ENCODE measurements around the gene OR9Q1. TPM values are rescaled to one million over a fixed set of nuclear protein-coding genes. Genes with fewer than 3 reads are reported as not detected.

OR9Q1 gene
- total and polyA plus RNA-seq, 2 of the 4 experiments (the other 2 are of a cell fraction) = not detected

GRCh38 chr11:58070585-58070984 lies 46.9 kb downstream of the OR9Q1 start:
- H4K5ac ChIP-seq (ENCODE audit: low read depth, low read length) = no peak overlapping the region; the same call in 1 of the 2 replicates
- CTCF ChIA-PET = no interaction called here
- intact Hi-C loops (cut with micrococcal nuclease) = no loop called here
- H3K9ac ChIP-seq (ENCODE audit: low read depth, low read length) = no peak overlapping the region
- H3K56ac ChIP-seq (ENCODE audit: extremely low read depth, insufficient read depth, low read length) = no peak overlapping the region
- H3K79me1 ChIP-seq (ENCODE audit: low read depth in 1 of 2, low read length in 2 of 2) = no peaks in the 10 kb centered on the region
- peak overlapping the region; percentile 22 for H3K4ac ChIP-seq (ENCODE audit: low read depth, low read length)
- peaks cover 2% of the 10 kb centered on the region; the same call in 1 of the 2 replicates for H3K4me1 ChIP-seq (ENCODE audit: control insufficient read depth, insufficient read depth, low read length)
- POLR2A ChIA-PET (ENCODE audit: unreplicated experiment) = no interaction called here
- no peaks in the 10 kb centered on the region for H3K9me3 ChIP-seq (ENCODE audit: control insufficient read depth, insufficient read depth, low read length)
- no peak overlapping the region for H3K4me2 ChIP-seq (ENCODE audit: low read depth, low read length)
- no peak overlapping the region; the same call in 1 of the 2 replicates for H3K14ac ChIP-seq (replicated peaks; ENCODE audit: low read depth, low read length)
- DNase-seq = no peak
- no peak overlapping the region for H3K27ac ChIP-seq (ENCODE audit: insufficient read depth, low read length)
- TF ChIP-seq, protein P1, sequence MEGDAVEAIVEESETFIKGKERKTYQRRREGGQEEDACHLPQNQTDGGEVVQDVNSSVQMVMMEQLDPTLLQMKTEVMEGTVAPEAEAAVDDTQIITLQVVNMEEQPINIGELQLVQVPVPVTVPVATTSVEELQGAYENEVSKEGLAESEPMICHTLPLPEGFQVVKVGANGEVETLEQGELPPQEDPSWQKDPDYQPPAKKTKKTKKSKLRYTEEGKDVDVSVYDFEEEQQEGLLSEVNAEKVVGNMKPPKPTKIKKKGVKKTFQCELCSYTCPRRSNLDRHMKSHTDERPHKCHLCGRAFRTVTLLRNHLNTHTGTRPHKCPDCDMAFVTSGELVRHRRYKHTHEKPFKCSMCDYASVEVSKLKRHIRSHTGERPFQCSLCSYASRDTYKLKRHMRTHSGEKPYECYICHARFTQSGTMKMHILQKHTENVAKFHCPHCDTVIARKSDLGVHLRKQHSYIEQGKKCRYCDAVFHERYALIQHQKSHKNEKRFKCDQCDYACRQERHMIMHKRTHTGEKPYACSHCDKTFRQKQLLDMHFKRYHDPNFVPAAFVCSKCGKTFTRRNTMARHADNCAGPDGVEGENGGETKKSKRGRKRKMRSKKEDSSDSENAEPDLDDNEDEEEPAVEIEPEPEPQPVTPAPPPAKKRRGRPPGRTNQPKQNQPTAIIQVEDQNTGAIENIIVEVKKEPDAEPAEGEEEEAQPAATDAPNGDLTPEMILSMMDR (conservative IDR thresholded peaks at IDR 0.05; ENCODE audit: low read depth, low read length) = no peak
- TF ChIP-seq RCOR1 (IDR thresholded peaks at IDR 0.05; ENCODE audit: insufficient replicate concordance, low read length) = no peak
- TF ChIP-seq POLR2A (IDR thresholded peaks at IDR 0.05; ENCODE audit: low read depth, low read length) = no peak
- TF ChIP-seq MAZ (IDR thresholded peaks at IDR 0.05; ENCODE audit: borderline replicate concordance, low read depth, low read length) = no peak
- TF ChIP-seq RAD21 (IDR thresholded peaks at IDR 0.05; ENCODE audit: low read length) = no peak
- no peak for TF ChIP-seq BHLHE40 (IDR thresholded peaks at IDR 0.05; ENCODE audit: low read depth, low read length)
- no peak for TF ChIP-seq NFE2L2 (IDR thresholded peaks at IDR 0.05; ENCODE audit: low read depth, low read length)
- no peak for TF ChIP-seq RFX5 (IDR thresholded peaks at IDR 0.05; ENCODE audit: low read depth, low read length)
- no peak for TF ChIP-seq CEBPB (IDR thresholded peaks at IDR 0.05; ENCODE audit: low read depth, low read length)
- no peak for TF ChIP-seq FOS (IDR thresholded peaks at IDR 0.05; ENCODE audit: low read depth, low read length)
- no peak for TF ChIP-seq MXI1 (IDR thresholded peaks at IDR 0.05; ENCODE audit: borderline replicate concordance, low read depth, low read length)
- TF ChIP-seq CHD1 (IDR thresholded peaks at IDR 0.05; ENCODE audit: low read depth, low read length) = no peak
- H4K20me1 ChIP-seq (ENCODE audit: insufficient read depth, low read length) = no peaks in the 10 kb centered on the region
- H3K18ac ChIP-seq (ENCODE audit: low read depth, low read length) = peak overlapping the region; percentile 22; the same call in 1 of the 2 replicates
- no peaks in the 10 kb centered on the region for H3K36me3 ChIP-seq (ENCODE audit: control insufficient read depth, insufficient read depth, low read length)
- H3K9me1 ChIP-seq (ENCODE audit: insufficient read depth, low read length) = no peaks in the 10 kb centered on the region; the same call in 1 of the 2 replicates
- H2BK120ac ChIP-seq (ENCODE audit: low read depth, low read length) = no peak overlapping the region
- H4K8ac ChIP-seq (ENCODE audit: low read depth in 2 of 2, low read length in 2 of 2) = peak overlapping the region in 1 of 2 experiments; percentile 45; a peak in 2 of 4 replicates
- H2BK5ac ChIP-seq (ENCODE audit: low read depth, low read length, poor library complexity, severe bottlenecking) = no peak overlapping the region
- no peak overlapping the region for H2AK9ac ChIP-seq (replicated peaks; ENCODE audit: low read depth, low read length, poor library complexity)
- H2BK15ac ChIP-seq (ENCODE audit: low read depth, low read length) = 0 out of 3 replicates have a peak overlapping the region, but pooled peaks have one; percentile 38
- dilution Hi-C loops (cut with HindIII; ENCODE audit: low sequenced_read_pairs, unreplicated experiment) = no loop called here
- no peak overlapping the region; the same call in 1 of the 2 replicates for H2BK20ac ChIP-seq (ENCODE audit: low read depth, low read length)
- H4K91ac ChIP-seq (ENCODE audit: insufficient read depth, low read depth, low read length) = peak overlapping the region; percentile 2; the same call in 1 of the 2 replicates
- 100% methylated on average over 1 of the region's 1 CpG; no CpG with 5 or more reads in 1 of the 2 experiments for WGBS, 2 experiments (ENCODE audit: extremely low coverage in 2 of 2, insufficient read length in 1 of 2)
- H2AK5ac ChIP-seq (ENCODE audit: low read depth, low read length) = peak overlapping the region; percentile 57
- ATAC-seq (ENCODE audit: low read depth) = no peak; the same call in 1 of the 2 replicates
- H3K4me3 ChIP-seq (ENCODE audit: insufficient read depth, low read depth, low read length) = no peak overlapping the region
- no peak overlapping the region; the same call in 1 of the 2 replicates for H3K23ac ChIP-seq (ENCODE audit: low read depth, low read length)
- in situ Hi-C loops (cut with MboI; ENCODE audit: low sequenced_read_pairs) = no loop called here
- H2AFZ ChIP-seq (replicated peaks; ENCODE audit: low read length, poor library complexity) = peak overlapping the region; percentile 6
- BruUV-seq (replicated peaks) = no TSS peak
- H3K27me3 ChIP-seq (ENCODE audit: control insufficient read depth, insufficient read depth, low read length) = no peaks in the 10 kb centered on the region
